ENCODE data around the gene TRAPPC3. TPM values are rescaled to one million over a fixed set of nuclear protein-coding genes. Genes with fewer than 3 reads are reported as not detected.

The TRAPPC3 gene
- total and polyA plus RNA-seq, 2 experiments from 2014 or later: 99.6 to 125 TPM

DNA sequence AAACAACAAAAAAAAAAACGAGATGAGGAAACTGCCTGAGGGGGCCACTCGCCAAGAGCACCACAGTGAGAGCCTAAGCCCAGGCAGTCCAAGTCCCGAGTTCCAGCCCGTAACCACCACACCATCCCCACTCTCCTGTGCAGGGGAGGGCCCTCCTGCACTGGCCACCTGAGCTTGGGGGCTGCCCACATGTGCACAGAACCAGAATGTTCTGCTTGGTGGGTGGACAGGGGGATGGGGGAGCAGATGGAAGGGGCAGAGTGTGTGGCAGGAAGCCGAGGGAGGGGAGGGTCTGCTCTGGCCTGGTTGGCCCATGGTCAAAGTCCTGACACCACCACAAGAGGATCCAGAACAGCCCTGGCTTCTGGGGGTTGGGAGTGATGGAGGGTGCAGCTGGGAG lies 43.0 kb downstream of the TRAPPC3 start:
- H3K36me3 ChIP-seq: no peaks in the 10 kb centered on the region
- TF ChIP-seq, protein P1, sequence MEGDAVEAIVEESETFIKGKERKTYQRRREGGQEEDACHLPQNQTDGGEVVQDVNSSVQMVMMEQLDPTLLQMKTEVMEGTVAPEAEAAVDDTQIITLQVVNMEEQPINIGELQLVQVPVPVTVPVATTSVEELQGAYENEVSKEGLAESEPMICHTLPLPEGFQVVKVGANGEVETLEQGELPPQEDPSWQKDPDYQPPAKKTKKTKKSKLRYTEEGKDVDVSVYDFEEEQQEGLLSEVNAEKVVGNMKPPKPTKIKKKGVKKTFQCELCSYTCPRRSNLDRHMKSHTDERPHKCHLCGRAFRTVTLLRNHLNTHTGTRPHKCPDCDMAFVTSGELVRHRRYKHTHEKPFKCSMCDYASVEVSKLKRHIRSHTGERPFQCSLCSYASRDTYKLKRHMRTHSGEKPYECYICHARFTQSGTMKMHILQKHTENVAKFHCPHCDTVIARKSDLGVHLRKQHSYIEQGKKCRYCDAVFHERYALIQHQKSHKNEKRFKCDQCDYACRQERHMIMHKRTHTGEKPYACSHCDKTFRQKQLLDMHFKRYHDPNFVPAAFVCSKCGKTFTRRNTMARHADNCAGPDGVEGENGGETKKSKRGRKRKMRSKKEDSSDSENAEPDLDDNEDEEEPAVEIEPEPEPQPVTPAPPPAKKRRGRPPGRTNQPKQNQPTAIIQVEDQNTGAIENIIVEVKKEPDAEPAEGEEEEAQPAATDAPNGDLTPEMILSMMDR (IDR thresholded peaks at IDR 0.05; ENCODE audit: low read depth, low read length): no peak
- no peaks in the 10 kb centered on the region for H3K27me3 ChIP-seq
- H3K27ac ChIP-seq: no peak overlapping the region
- DNase-seq (ENCODE audit: low read depth in 1 of 2, low spot score in 1 of 2): no peak
- no peaks in the 10 kb centered on the region for H3K9me3 ChIP-seq (ENCODE audit: low read depth)
- H3K4me1 ChIP-seq (ENCODE audit: low read depth): no peaks in the 10 kb centered on the region
- no peak overlapping the region for H3K4me3 ChIP-seq

DNA sequence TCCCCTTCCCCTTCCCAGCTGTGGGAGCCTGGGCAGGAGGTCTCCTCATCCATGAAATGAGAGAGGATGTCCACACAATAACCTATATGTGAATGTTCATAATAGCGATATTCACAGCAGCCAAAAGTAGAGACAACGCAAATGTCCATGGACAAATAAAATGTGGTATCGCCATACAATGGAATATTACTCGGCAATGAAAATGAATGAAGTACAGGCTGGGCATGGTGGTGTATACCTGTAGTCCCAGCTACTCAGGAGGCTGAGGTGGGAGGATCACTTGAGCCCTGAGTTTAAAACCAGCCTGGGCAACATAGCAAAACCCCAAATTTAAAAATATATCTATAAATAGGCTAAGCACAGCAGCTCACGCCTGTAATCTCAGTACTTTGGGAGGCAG lies 47.7 kb downstream of the TRAPPC3 start:
- no peak overlapping the region for H3K4me3 ChIP-seq
- TF ChIP-seq, protein P1 (IDR thresholded peaks at IDR 0.05; ENCODE audit: low read depth, low read length): no peak
- H3K36me3 ChIP-seq: no peaks in the 10 kb centered on the region
- H3K9me3 ChIP-seq (ENCODE audit: low read depth): no peaks in the 10 kb centered on the region
- no peak overlapping the region for H3K27ac ChIP-seq
- no peaks in the 10 kb centered on the region for H3K4me1 ChIP-seq (ENCODE audit: low read depth)
- H3K27me3 ChIP-seq: no peaks in the 10 kb centered on the region
- DNase-seq (ENCODE audit: low read depth in 1 of 2, low spot score in 1 of 2): no peak

DNA sequence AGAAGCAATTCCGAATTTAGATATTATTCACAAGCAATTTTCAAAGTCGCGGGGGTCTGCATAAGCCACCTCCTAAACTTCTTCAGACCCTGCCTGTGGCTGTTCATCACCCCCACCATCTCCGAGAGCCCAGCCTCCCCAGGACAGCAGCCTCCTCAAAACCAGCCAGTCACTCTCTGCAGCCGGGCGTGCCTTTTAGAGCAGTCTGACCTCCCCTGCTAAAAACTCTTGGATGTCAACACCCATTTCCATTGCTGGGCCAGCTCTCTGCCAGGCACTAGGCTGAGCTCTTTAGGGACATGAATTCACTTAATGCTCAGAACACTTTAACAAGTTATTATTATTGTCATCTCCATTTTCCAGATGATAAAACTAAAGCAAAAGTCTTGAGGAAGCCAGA lies 48.9 kb downstream of the TRAPPC3 start:
- no peaks in the 10 kb centered on the region for H3K9me3 ChIP-seq (ENCODE audit: low read depth)
- TF ChIP-seq, protein P1 (IDR thresholded peaks at IDR 0.05; ENCODE audit: low read depth, low read length): no peak
- no peak for DNase-seq (ENCODE audit: low read depth in 1 of 2, low spot score in 1 of 2)
- H3K4me1 ChIP-seq (ENCODE audit: low read depth): no peaks in the 10 kb centered on the region
- no peaks in the 10 kb centered on the region for H3K27me3 ChIP-seq
- no peak overlapping the region for H3K4me3 ChIP-seq
- H3K36me3 ChIP-seq: peaks cover 4% of the 10 kb centered on the region
- no peak overlapping the region for H3K27ac ChIP-seq

DNA sequence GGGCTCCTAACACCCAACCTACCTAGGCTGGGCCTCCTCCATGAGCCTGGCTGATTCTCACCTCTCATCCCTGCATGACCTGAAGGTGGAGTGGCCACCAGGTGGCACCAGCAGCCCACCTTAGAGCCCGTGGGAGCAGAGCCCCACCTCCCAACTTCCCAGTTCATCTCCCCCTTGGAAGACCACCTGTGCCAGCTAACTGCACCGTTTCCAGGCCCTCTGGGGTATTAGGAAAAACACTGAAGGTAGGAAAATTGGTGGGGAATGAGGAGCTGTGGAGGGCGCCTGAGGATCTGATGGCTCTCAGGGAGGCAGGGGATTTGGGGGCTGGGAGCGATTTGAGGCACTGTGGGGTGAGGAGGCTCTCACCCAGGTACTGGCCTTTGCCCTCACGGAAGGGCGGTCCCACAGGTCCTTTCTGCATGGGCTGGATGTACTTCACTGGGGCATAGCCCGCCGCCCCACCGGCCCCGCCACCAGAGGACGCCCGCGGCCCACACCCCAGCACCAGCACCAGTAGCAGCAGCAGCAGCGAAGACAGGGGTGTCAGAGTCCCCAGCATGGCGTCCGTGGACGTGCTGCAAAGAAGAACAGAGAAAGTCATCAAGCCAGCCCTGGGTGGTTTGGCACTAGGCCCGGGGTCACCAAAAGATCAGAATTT lies 49.5 kb downstream of the TRAPPC3 start:
- Histone ChIP-seq H3K9me3 (ENCODE audit: low read depth) (no peaks in the 10 kb centered on the region), H3K4me1 (ENCODE audit: low read depth) (no peaks in the 10 kb centered on the region), H3K27ac (no peak overlapping the region), H3K4me3 (no peak overlapping the region), H3K36me3 (peaks cover 7% of the 10 kb centered on the region), H3K27me3 (no peaks in the 10 kb centered on the region)
- DNase-seq (ENCODE audit: low read depth in 1 of 2, low spot score in 1 of 2): peak; percentile 82 to 84
- TF ChIP-seq, protein P1 (IDR thresholded peaks at IDR 0.05; ENCODE audit: low read depth, low read length): peak; percentile 65

DNA sequence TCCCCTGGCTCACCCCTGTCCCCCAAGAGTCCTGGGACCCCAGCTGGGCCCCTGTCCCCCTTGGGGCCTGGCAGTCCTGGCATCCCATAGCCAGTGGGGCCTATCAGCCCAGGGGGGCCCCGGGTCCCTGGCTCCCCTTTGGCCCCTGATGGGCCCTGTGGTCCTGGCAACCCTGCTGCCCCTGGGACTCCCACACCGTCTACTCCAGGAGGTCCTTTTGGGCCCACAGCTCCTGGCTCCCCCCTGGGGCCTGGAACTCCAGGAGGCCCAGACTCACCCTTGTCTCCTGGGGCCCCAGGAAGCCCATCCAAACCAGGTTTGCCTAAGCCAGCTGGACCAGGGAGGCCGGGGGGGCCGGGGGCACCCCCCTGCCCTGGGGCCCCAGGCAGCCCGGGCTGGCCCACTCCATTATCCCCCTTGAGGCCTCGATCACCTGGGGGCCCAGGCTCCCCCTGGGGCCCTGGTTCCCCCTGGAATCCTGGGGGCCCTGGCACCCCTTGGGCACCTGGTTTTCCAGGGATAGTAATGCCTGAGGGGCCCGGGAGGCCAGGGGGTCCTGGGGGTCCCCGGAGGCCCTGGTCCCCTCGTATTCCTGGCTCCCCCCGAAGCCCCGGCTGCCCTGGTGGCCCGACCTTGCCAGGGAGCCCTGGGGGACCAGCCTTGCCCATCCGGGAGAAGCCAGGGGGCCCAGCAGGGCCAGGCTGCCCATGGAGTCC lies 50.5 kb downstream of the TRAPPC3 start:
- DNase-seq (ENCODE audit: low read depth in 1 of 2, low spot score in 1 of 2): no peak
- Histone ChIP-seq H3K27me3 (no peaks in the 10 kb centered on the region), H3K36me3 (peaks cover 17% of the 10 kb centered on the region), H3K9me3 (ENCODE audit: low read depth) (no peaks in the 10 kb centered on the region), H3K27ac (no peak overlapping the region), H3K4me1 (ENCODE audit: low read depth) (no peaks in the 10 kb centered on the region), H3K4me3 (no peak overlapping the region)
- TF ChIP-seq, protein P1 (IDR thresholded peaks at IDR 0.05; ENCODE audit: low read depth, low read length): no peak
